ENCODE measurements around the gene PHACTR3.

- TF ChIP-seq EZH2phosphoT487 (IDR thresholded peaks at IDR 0.05; ENCODE audit: low read length) (no peak), CTCF (IDR thresholded peaks at IDR 0.05; ENCODE audit: low read length) (no peak)
These were observed 42.6 kb upstream of the PHACTR3 start for GRCh38 chr20:59561614-59562277.

All from MM.1S (cell line).